ENCODE measurements around the gene SIRPB2.
A peak's percentile ranks its signal among the peaks of the same experiment; 100 is the strongest.

The SIRPB2 gene

GRCh38 chr20:1517010-1517409, 25.8 kb upstream of the SIRPB2 start:
- H3K4me3 ChIP-seq (ENCODE audit: low read length) = no peak overlapping the region
- TF ChIP-seq CTCF (conservative IDR thresholded peaks at IDR 0.05; ENCODE audit: low read depth, low read length) = no peak
- DNase-seq (ENCODE audit: low read depth) = no peak

- H3K4me3 ChIP-seq (ENCODE audit: low read length) = no peak overlapping the region
- TF ChIP-seq CTCF (conservative IDR thresholded peaks at IDR 0.05; ENCODE audit: low read depth, low read length) = no peak
- no peak for DNase-seq (ENCODE audit: low read depth)
Measured at GRCh38 chr20:1513801-1514200, 22.6 kb upstream of the SIRPB2 start.

GRCh38 chr20:1509237-1509636, 18.0 kb upstream of the SIRPB2 start:
- no peak overlapping the region for H3K4me3 ChIP-seq (ENCODE audit: low read length)
- peak; percentile 28 for TF ChIP-seq CTCF (conservative IDR thresholded peaks at IDR 0.05; ENCODE audit: low read depth, low read length)
- DNase-seq (ENCODE audit: low read depth) = no peak

GRCh38 chr20:1508574-1508973, 17.4 kb upstream of the SIRPB2 start:
- DNase-seq (ENCODE audit: low read depth) = no peak
- no peak overlapping the region for H3K4me3 ChIP-seq (ENCODE audit: low read length)
- no peak for TF ChIP-seq CTCF (conservative IDR thresholded peaks at IDR 0.05; ENCODE audit: low read depth, low read length)

- no peak for TF ChIP-seq CTCF (conservative IDR thresholded peaks at IDR 0.05; ENCODE audit: low read depth, low read length)
- DNase-seq (ENCODE audit: low read depth) = no peak
- no peak overlapping the region for H3K4me3 ChIP-seq (ENCODE audit: low read length)
Measured at GRCh38 chr20:1507276-1507675, 16.1 kb upstream of the SIRPB2 start.

- no peak for DNase-seq (ENCODE audit: low read depth)
- no peak for TF ChIP-seq CTCF (conservative IDR thresholded peaks at IDR 0.05; ENCODE audit: low read depth, low read length)
- H3K4me3 ChIP-seq (ENCODE audit: low read length) = no peak overlapping the region
Measured at GRCh38 chr20:1505871-1506270, 14.7 kb upstream of the SIRPB2 start.

GRCh38 chr20:1505361-1505760, 14.1 kb upstream of the SIRPB2 start:
- no peak overlapping the region for H3K4me3 ChIP-seq (ENCODE audit: low read length)
- TF ChIP-seq CTCF (conservative IDR thresholded peaks at IDR 0.05; ENCODE audit: low read depth, low read length) = no peak
- DNase-seq (ENCODE audit: low read depth) = no peak
